Ascending aorta (tissue), 2 donors: ENCODE data around the gene MVB12B. TPM values are rescaled to one million over a fixed set of nuclear protein-coding genes. Genes with fewer than 3 reads are reported as not detected.

Experiments
- DNase-seq, 2 donors: peaks; one replicate each; pipeline ENCODE4 v3.0.0-alpha.2; 2019; ENCODE audit warnings: low spot score in 2 of 2
- H3K27ac ChIP-seq, 2 donors: fragments of 200-600 bp; sonication (generic); one replicate each; pipeline ENCODE4 v1.5.1; 2016 to 2017; ENCODE audit warnings: mild to moderate bottlenecking in 1 of 2
- H3K27me3 ChIP-seq: fragments of 200-600 bp; sonication (generic); one replicate; pipeline ENCODE4 v1.5.1; 2017
- H3K36me3 ChIP-seq, 2 donors: fragments of 200-600 bp; sonication (generic); one replicate each; pipeline ENCODE4 v1.5.1; 2016
- H3K4me1 ChIP-seq, 2 donors: fragments of 200-600 bp; sonication (generic); one replicate each; pipeline ENCODE4 v1.5.1; 2016 to 2017; ENCODE audit warnings: mild to moderate bottlenecking in 1 of 2
- H3K4me3 ChIP-seq, 2 donors: fragments of 200-600 bp; sonication (generic); one replicate each; pipeline ENCODE4 v1.5.1; 2016 to 2017; ENCODE audit warnings: mild to moderate bottlenecking in 1 of 2
- H3K9me3 ChIP-seq, 2 donors: fragments of 200-600 bp; sonication (generic); one replicate each; pipeline ENCODE4 v1.5.1; 2016
- CTCF ChIP-seq, 3 experiments: fragments of 200-600 bp in 2 of 3; fragments of 450-650 bp in 1 of 3; sonication (generic) in 2 of 3; IDR thresholded peaks; one replicate each; pipeline ENCODE4 v1.5.1; 2016 to 2019; ENCODE audit warnings: antibody characterized with exemption in 3 of 3, mild to moderate bottlenecking in 1 of 3, moderate library complexity in 1 of 3
- intact Hi-C: fragments of 100-400 bp; cut with DNase I; formaldehyde crosslinking; loops from one replicate; pipeline ENCODE4 v1.15.1; 2023
- total RNA-seq: library from RNA; depleted of rRNA; stranded (reverse); fragments of >200 nt; gene quantifications from one replicate; pipeline ENCODE4 v1.1.0, GENCODE V29; 2016

Gene MVB12B
- total RNA-seq, 1 donor from 2014 or later: 9.4 TPM

GRCh38 chr9:126451316-126451885, 124.8 kb downstream of the MVB12B start:
- intact Hi-C loops: no loop called here
- Histone ChIP-seq H3K4me3 (no peak overlapping the region), H3K9me3 (no peaks in the 10 kb centered on the region), H3K4me1 (no peaks in the 10 kb centered on the region), H3K27me3 (no peaks in the 10 kb centered on the region), H3K27ac (no peak overlapping the region), H3K36me3 (no peaks in the 10 kb centered on the region)
- TF ChIP-seq CTCF (IDR thresholded peaks at IDR 0.05): no peak
- no peak for DNase-seq

- no peaks in the 10 kb centered on the region for H3K27me3 ChIP-seq
- H3K4me1 ChIP-seq: no peaks in the 10 kb centered on the region
- H3K9me3 ChIP-seq: no peaks in the 10 kb centered on the region
- no peak for TF ChIP-seq CTCF (IDR thresholded peaks at IDR 0.05)
- H3K27ac ChIP-seq: no peak overlapping the region
- intact Hi-C loops: no loop called here
- no peak for DNase-seq
- no peak overlapping the region for H3K4me3 ChIP-seq
- H3K36me3 ChIP-seq: no peaks in the 10 kb centered on the region
Observed at GRCh38 chr9:126452106-126452505, 125.5 kb downstream of the MVB12B start.

GRCh38 chr9:126453156-126453963, 126.7 kb downstream of the MVB12B start:
- intact Hi-C loops: no loop called here
- DNase-seq: no peak
- Histone ChIP-seq H3K27me3 (no peaks in the 10 kb centered on the region), H3K4me1 (no peaks in the 10 kb centered on the region), H3K4me3 (no peak overlapping the region), H3K36me3 (no peaks in the 10 kb centered on the region), H3K9me3 (no peaks in the 10 kb centered on the region), H3K27ac (no peak overlapping the region)
- TF ChIP-seq CTCF (IDR thresholded peaks at IDR 0.05): no peak

- Histone ChIP-seq H3K9me3 (no peaks in the 10 kb centered on the region), H3K36me3 (no peaks in the 10 kb centered on the region), H3K4me3 (no peak overlapping the region), H3K4me1 (no peaks in the 10 kb centered on the region), H3K27ac (no peak overlapping the region), H3K27me3 (no peaks in the 10 kb centered on the region)
- no peak for DNase-seq
- no peak for TF ChIP-seq CTCF (IDR thresholded peaks at IDR 0.05)
- intact Hi-C loops: no loop called here
Observed at GRCh38 chr9:126454215-126454614, 127.6 kb downstream of the MVB12B start.

- H3K36me3 ChIP-seq: no peaks in the 10 kb centered on the region
- no peaks in the 10 kb centered on the region for H3K4me1 ChIP-seq
- DNase-seq: no peak
- no peak overlapping the region for H3K27ac ChIP-seq
- H3K27me3 ChIP-seq: no peaks in the 10 kb centered on the region
- H3K4me3 ChIP-seq: no peak overlapping the region
- no peak for TF ChIP-seq CTCF (IDR thresholded peaks at IDR 0.05)
- intact Hi-C loops: no loop called here
- H3K9me3 ChIP-seq: no peaks in the 10 kb centered on the region
Observed at GRCh38 chr9:126454795-126455194, 128.2 kb downstream of the MVB12B start.
